Natural killer cell (primary cell): ENCODE results near the gene CCL21. TPM values are rescaled to one million over a fixed set of nuclear protein-coding genes. Genes with fewer than 3 reads are reported as not detected.
"Not testable (repeated sequence)": the region's sequence is repeated elsewhere in the genome, so short reads cannot be mapped to it uniquely, and the experiment has no call there.

ENCODE experiments used
- ATAC-seq, 3 donors: fragments of 150-1000 bp in 2 of 3; fragments of 200-7000 bp in 1 of 3; cut with Tn5 transposase; 1 replicate in 1 of 3; 2 replicates in 2 of 3; pipeline ENCODE4 v1.10.0; 2021; ENCODE audit warnings: mild to moderate bottlenecking in 2 of 3, moderate library complexity in 2 of 3
- DNase-seq, 2 donors: peaks; one replicate each; pipeline versions ENCODE4 v3.0.0 to v3.0.0-alpha.2; 2013 to 2021; ENCODE audit warnings: mixed read lengths in 1 of 2
- H3K27ac ChIP-seq: one replicate; pipeline ENCODE4 v1.5.1; 2013; ENCODE audit warnings: mild to moderate bottlenecking, low read length
- H3K27me3 ChIP-seq: one replicate; pipeline ENCODE4 v1.6.1; 2013; ENCODE audit warnings: low read length; ENCODE audit not compliant: control insufficient read depth, insufficient read depth
- H3K36me3 ChIP-seq: one replicate; pipeline ENCODE4 v1.6.1; 2013; ENCODE audit warnings: low read length; ENCODE audit not compliant: control insufficient read depth, insufficient read depth
- H3K4me1 ChIP-seq: one replicate; pipeline ENCODE4 v1.6.1; 2013; ENCODE audit warnings: low read length; ENCODE audit not compliant: control insufficient read depth, insufficient read depth
- H3K4me3 ChIP-seq: one replicate; pipeline ENCODE4 v1.5.1; 2013; ENCODE audit warnings: low read length
- H3K9me3 ChIP-seq: one replicate; pipeline ENCODE4 v1.6.1; 2013; ENCODE audit warnings: low read length; ENCODE audit not compliant: control insufficient read depth, insufficient read depth
- H3K27ac Mint-ChIP-seq, 2 donors: one replicate each; pipeline ENCODE4 v1.8.0; 2022; ENCODE audit warnings: mild to moderate bottlenecking in 2 of 2, mixed read lengths in 2 of 2, moderate library complexity in 1 of 2
- H3K27me3 Mint-ChIP-seq, 2 donors: one replicate each; pipeline ENCODE4 v1.8.0; 2022; ENCODE audit warnings: low read depth in 2 of 2, mixed read lengths in 2 of 2
- H3K36me3 Mint-ChIP-seq: one replicate; pipeline ENCODE4 v1.8.0; 2022; ENCODE audit warnings: mixed read lengths
- H3K4me1 Mint-ChIP-seq, 2 donors: one replicate each; pipeline ENCODE4 v1.8.0; 2022; ENCODE audit warnings: mixed read lengths in 2 of 2
- H3K4me3 Mint-ChIP-seq: one replicate; pipeline ENCODE4 v1.8.0; 2022; ENCODE audit warnings: mild to moderate bottlenecking, moderate library complexity, mixed read lengths
- H3K9me3 Mint-ChIP-seq, 2 donors: one replicate each; pipeline ENCODE4 v1.8.0; 2022; ENCODE audit warnings: mixed read lengths in 2 of 2
- WGBS: methylation state at CpG from one replicate; pipeline ENCODE4 v1.1.7; 2013; ENCODE audit warnings: missing lambda C conversion rate; ENCODE audit not compliant: insufficient coverage; 5-methylcytosine and 5-hydroxymethylcytosine counted together
- intact Hi-C: fragments of 100-400 bp; cut with micrococcal nuclease; formaldehyde crosslinking; loops from one replicate; pipeline ENCODE4 v1.14.2; 2022
- total RNA-seq, 4 donors: library from RNA; stranded (reverse); fragments of 120-200 nt in 1 of 4; gene quantifications; one replicate each; pipeline versions ENCODE4 v1.2.3 to v1.2.4, GENCODE V29; 2013 to 2022
- TF ChIP-seq, protein P1 (sequence below): fragments of 200-600 bp; IDR thresholded peaks from one replicate; pipeline ENCODE4 v1.8.0; 2022; ENCODE audit warnings: antibody characterized with exemption

The CCL21 gene
- total RNA-seq, 3 donors from 2014 or later (not counting 1 experiment from before 2014, with no cell fraction given) = not detected

DNA sequence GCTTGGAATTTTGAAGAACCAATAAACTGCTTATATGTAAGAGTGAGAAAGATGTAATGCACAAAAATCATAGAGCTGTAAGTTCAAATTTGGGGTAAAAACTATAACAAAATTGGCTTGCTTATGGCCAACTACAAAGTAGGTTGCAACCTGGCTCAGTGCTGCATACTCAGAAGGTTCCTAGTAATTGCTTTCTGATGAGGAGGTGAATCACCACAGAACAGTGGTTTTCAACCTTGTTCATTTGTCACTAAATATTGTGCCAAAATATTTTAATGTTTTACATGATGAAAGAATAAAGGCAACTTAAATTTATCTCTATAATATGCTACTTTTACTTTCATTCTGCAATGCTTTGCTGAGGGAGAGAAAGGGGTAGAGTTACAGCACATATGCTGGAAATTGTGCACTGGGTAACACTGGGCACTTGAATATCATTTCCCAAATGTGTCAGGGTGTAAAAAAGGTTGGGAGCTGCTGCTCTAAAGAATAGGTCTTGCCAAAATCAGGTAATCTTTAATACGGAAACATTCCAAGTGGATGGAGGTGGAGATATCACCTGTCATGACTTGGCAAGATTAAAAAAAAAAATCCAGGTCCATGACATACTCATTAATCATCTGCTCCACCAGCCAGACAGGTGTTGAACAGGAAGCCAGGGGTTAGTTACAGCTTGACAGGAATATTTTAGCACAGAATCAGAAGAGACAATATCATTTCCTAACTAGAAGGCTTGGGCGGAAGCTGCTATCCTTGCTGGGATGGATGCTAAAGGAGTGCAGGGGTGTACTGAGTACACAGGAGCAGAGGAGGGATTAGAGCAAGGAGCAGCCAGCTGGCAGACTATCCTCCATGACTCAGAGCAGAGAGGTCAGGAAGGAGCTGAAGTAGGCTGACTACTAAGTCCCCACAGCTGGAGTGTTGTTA is 34.6 kb upstream of the CCL21 start:
- DNase-seq = no peak

GRCh38 chr9:34742710-34743109 is 32.8 kb upstream of the CCL21 start:
- ATAC-seq = no peak
- peaks cover 5% of the 10 kb centered on the region for H3K27me3 ChIP-seq
- H3K4me1 ChIP-seq = no peaks in the 10 kb centered on the region
- peaks cover 4% of the 10 kb centered on the region for H3K9me3 ChIP-seq
- no CpG with 5 or more reads among the region's 2 CpGs for WGBS
- intact Hi-C loops = no loop called here
- DNase-seq = no peak
- no peaks in the 10 kb centered on the region for H3K4me1 Mint-ChIP-seq
- H3K4me3 Mint-ChIP-seq = no peak overlapping the region
- no peak overlapping the region for H3K4me3 ChIP-seq
- no peak overlapping the region for H3K27ac Mint-ChIP-seq
- no peaks in the 10 kb centered on the region for H3K36me3 ChIP-seq
- TF ChIP-seq, protein P1, sequence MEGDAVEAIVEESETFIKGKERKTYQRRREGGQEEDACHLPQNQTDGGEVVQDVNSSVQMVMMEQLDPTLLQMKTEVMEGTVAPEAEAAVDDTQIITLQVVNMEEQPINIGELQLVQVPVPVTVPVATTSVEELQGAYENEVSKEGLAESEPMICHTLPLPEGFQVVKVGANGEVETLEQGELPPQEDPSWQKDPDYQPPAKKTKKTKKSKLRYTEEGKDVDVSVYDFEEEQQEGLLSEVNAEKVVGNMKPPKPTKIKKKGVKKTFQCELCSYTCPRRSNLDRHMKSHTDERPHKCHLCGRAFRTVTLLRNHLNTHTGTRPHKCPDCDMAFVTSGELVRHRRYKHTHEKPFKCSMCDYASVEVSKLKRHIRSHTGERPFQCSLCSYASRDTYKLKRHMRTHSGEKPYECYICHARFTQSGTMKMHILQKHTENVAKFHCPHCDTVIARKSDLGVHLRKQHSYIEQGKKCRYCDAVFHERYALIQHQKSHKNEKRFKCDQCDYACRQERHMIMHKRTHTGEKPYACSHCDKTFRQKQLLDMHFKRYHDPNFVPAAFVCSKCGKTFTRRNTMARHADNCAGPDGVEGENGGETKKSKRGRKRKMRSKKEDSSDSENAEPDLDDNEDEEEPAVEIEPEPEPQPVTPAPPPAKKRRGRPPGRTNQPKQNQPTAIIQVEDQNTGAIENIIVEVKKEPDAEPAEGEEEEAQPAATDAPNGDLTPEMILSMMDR = no peak
- peaks cover 14 to 41% of the 10 kb centered on the region in 2 donors for H3K27me3 Mint-ChIP-seq
- peaks cover 11% of the 10 kb centered on the region for H3K36me3 Mint-ChIP-seq
- H3K27ac ChIP-seq = no peak overlapping the region
- no peaks in the 10 kb centered on the region for H3K9me3 Mint-ChIP-seq

More for the DNA sequence above, 34.6 kb upstream of the CCL21 start:
- no peak overlapping the region for H3K4me3 Mint-ChIP-seq
- no peak overlapping the region for H3K27ac Mint-ChIP-seq
- Histone ChIP-seq H3K9me3 (peaks cover 4% of the 10 kb centered on the region), H3K4me1 (no peaks in the 10 kb centered on the region), H3K27me3 (peaks cover 5% of the 10 kb centered on the region), H3K27ac (no peak overlapping the region), H3K4me3 (no peak overlapping the region), H3K36me3 (no peaks in the 10 kb centered on the region)
- 94% methylated on average over 2 of the region's 2 CpGs for WGBS
- no peaks in the 10 kb centered on the region for H3K9me3 Mint-ChIP-seq
- H3K36me3 Mint-ChIP-seq = peaks cover 11% of the 10 kb centered on the region
- TF ChIP-seq, protein P1 = no peak
- peaks cover 20 to 35% of the 10 kb centered on the region in 2 donors for H3K27me3 Mint-ChIP-seq
- H3K4me1 Mint-ChIP-seq = no peaks in the 10 kb centered on the region
- intact Hi-C loops = no loop called here
- no peak for ATAC-seq

GRCh38 chr9:34741628-34742027 is 31.7 kb upstream of the CCL21 start:
- intact Hi-C loops = no loop called here
- DNase-seq (no peak), ATAC-seq (no peak)
- Mint-ChIP-seq H3K4me1 (no peaks in the 10 kb centered on the region), H3K36me3 (peaks cover 1% of the 10 kb centered on the region), H3K9me3 (no peaks in the 10 kb centered on the region), H3K27ac (no peak overlapping the region), H3K4me3 (no peak overlapping the region), H3K27me3 (peaks cover 13 to 50% of the 10 kb centered on the region in 2 donors)
- TF ChIP-seq, protein P1 = no peak
- Histone ChIP-seq H3K4me1 (no peaks in the 10 kb centered on the region), H3K27ac (no peak overlapping the region), H3K36me3 (no peaks in the 10 kb centered on the region), H3K9me3 (no peaks in the 10 kb centered on the region), H3K4me3 (no peak overlapping the region), H3K27me3 (peaks cover 5% of the 10 kb centered on the region)
- WGBS = 76% methylated on average over 6 of the region's 6 CpGs

DNA sequence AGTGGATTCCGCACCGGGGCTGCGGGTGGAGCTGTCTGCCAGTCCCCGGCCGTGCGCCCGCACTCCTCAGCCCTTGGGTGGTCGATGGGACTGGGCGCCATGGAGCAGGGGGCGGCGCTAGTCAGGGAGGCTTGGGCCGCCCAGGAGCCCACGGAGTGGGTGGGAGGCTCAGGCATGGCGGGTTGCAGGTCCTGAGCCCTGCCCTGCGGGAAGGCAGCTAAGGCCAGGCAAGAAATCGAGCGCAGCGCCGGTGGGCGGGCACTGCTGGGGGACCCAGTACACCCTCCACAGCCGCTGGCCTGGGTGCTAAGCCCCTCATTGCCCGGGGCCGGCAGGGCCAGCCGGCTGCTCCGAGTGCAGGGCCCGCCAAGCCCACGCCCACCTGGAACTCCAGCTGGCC is 30.2 kb upstream of the CCL21 start:
- DNase-seq, H3K27ac Mint-ChIP-seq, H3K4me1 ChIP-seq, H3K4me3 Mint-ChIP-seq, H3K9me3 Mint-ChIP-seq, H3K36me3 ChIP-seq, intact Hi-C loops, H3K4me1 Mint-ChIP-seq, H3K36me3 Mint-ChIP-seq, H3K27ac ChIP-seq, H3K27me3 ChIP-seq, H3K4me3 ChIP-seq, H3K9me3 ChIP-seq, ATAC-seq: not testable (repeated sequence)
- peaks cover 10 to 44% of the 10 kb centered on the region in 2 donors for H3K27me3 Mint-ChIP-seq
- WGBS = 95% methylated on average over 27 of the region's 27 CpGs
